Stimulated activated naive CD8-positive, alpha-beta T cell treated with anti-CD3 and anti-CD28 coated beads, Interleukin-15, amount 100 ng/mL, for 72 hours (primary cell): ENCODE data around the gene MICAL2.
A peak's percentile ranks its signal among the peaks of the same experiment; 100 is the strongest.

Experiments used
- ATAC-seq: fragments of 150-1000 bp; cut with Tn5 transposase; 2 replicates; pipeline ENCODE4 v1.10.0; 2021; ENCODE audit warnings: mild to moderate bottlenecking, moderate library complexity
- DNase-seq, 2 donors: peaks; one replicate each; pipeline ENCODE4 v3.0.0; 2021 to 2022
- H3K27ac Mint-ChIP-seq, 2 donors: one replicate each; pipeline ENCODE4 v1.8.0; 2022; ENCODE audit warnings: mild to moderate bottlenecking in 2 of 2, mixed read lengths in 2 of 2, moderate library complexity in 2 of 2
- H3K27me3 Mint-ChIP-seq: one replicate; pipeline ENCODE4 v1.8.0; 2022; ENCODE audit warnings: mixed read lengths
- H3K4me1 Mint-ChIP-seq: one replicate; pipeline ENCODE4 v1.8.0; 2022; ENCODE audit warnings: mild to moderate bottlenecking, mixed read lengths
- H3K4me3 Mint-ChIP-seq, 2 donors: one replicate each; pipeline ENCODE4 v1.8.0; 2022; ENCODE audit warnings: mild to moderate bottlenecking in 2 of 2, mixed read lengths in 2 of 2, moderate library complexity in 1 of 2
- H3K9me3 Mint-ChIP-seq, 2 donors: one replicate each; pipeline ENCODE4 v1.8.0; 2022; ENCODE audit warnings: mixed read lengths in 2 of 2

MICAL2 gene

GRCh38 chr11:12110201-12110713, at the start of gene MICAL2:
MICAL2 (plus strand) TSS chr11:12110590; CDS start chr11:12162156, 51,566 bp downstream.
- DNase-seq: peak; percentile 90
- peaks cover 57% of the 10 kb centered on the region for H3K4me1 Mint-ChIP-seq
- no peaks in the 10 kb centered on the region for H3K9me3 Mint-ChIP-seq
- ATAC-seq: peak; percentile 93
- H3K27ac Mint-ChIP-seq: peak within 1 kb of the TSS; percentile 95 to 98
- peak within 1 kb of the TSS; percentile 87 to 90 for H3K4me3 Mint-ChIP-seq
- no peaks in the 10 kb centered on the region for H3K27me3 Mint-ChIP-seq

- no peaks in the 10 kb centered on the region for H3K4me1 Mint-ChIP-seq
- H3K27me3 Mint-ChIP-seq: peaks cover 13% of the 10 kb centered on the region
- no peak for DNase-seq
- ATAC-seq: no peak
- peaks cover 0 to 30% of the 10 kb centered on the region in 2 donors for H3K9me3 Mint-ChIP-seq
- H3K27ac Mint-ChIP-seq: no peak overlapping the region
- no peak overlapping the region for H3K4me3 Mint-ChIP-seq
These were observed 48.4 kb upstream of the MICAL2 start for GRCh38 chr11:12061851-12062560.

- Mint-ChIP-seq H3K27me3 (peaks cover 25% of the 10 kb centered on the region), H3K4me3 (no peak overlapping the region), H3K27ac (no peak overlapping the region), H3K4me1 (no peaks in the 10 kb centered on the region), H3K9me3 (peaks cover 0 to 17% of the 10 kb centered on the region in 2 donors)
- DNase-seq (no peak), ATAC-seq (no peak)
These were observed 47.1 kb upstream of the MICAL2 start for GRCh38 chr11:12063251-12063650.

- H3K9me3 Mint-ChIP-seq: peaks cover 0 to 12% of the 10 kb centered on the region in 2 donors
- peaks cover 26% of the 10 kb centered on the region for H3K27me3 Mint-ChIP-seq
- no peak overlapping the region for H3K4me3 Mint-ChIP-seq
- ATAC-seq (no peak), DNase-seq (no peak)
- H3K4me1 Mint-ChIP-seq: no peaks in the 10 kb centered on the region
- H3K27ac Mint-ChIP-seq: no peak overlapping the region
These were observed 46.0 kb upstream of the MICAL2 start for GRCh38 chr11:12064136-12064953.

- Mint-ChIP-seq H3K4me3 (no peak overlapping the region), H3K27me3 (peaks cover 26% of the 10 kb centered on the region), H3K4me1 (no peaks in the 10 kb centered on the region), H3K9me3 (peaks cover 0 to 12% of the 10 kb centered on the region in 2 donors), H3K27ac (no peak overlapping the region)
- ATAC-seq: no peak
- no peak for DNase-seq
These were observed 45.5 kb upstream of the MICAL2 start for GRCh38 chr11:12064954-12065280.

- Mint-ChIP-seq H3K9me3 (peaks cover 0 to 12% of the 10 kb centered on the region in 2 donors), H3K27ac (no peak overlapping the region), H3K27me3 (peaks cover 26% of the 10 kb centered on the region), H3K4me3 (no peak overlapping the region), H3K4me1 (no peaks in the 10 kb centered on the region)
- DNase-seq (no peak), ATAC-seq (no peak)
These were observed 44.2 kb upstream of the MICAL2 start for GRCh38 chr11:12066056-12066798.

- Mint-ChIP-seq H3K9me3 (peaks cover 0 to 12% of the 10 kb centered on the region in 2 donors), H3K27me3 (peaks cover 26% of the 10 kb centered on the region), H3K4me1 (no peaks in the 10 kb centered on the region), H3K27ac (peak overlapping the region in 1 of 2 donors; percentile 35), H3K4me3 (no peak overlapping the region)
- DNase-seq: no peak
- no peak for ATAC-seq
These were observed 43.4 kb upstream of the MICAL2 start for GRCh38 chr11:12066799-12067508.

GRCh38 chr11:12067796-12068357, 42.5 kb upstream of the MICAL2 start:
- H3K4me3 Mint-ChIP-seq: no peak overlapping the region
- peaks cover 0 to 12% of the 10 kb centered on the region in 2 donors for H3K9me3 Mint-ChIP-seq
- no peak for DNase-seq
- H3K27ac Mint-ChIP-seq: no peak overlapping the region
- ATAC-seq: no peak
- peaks cover 26% of the 10 kb centered on the region for H3K27me3 Mint-ChIP-seq
- H3K4me1 Mint-ChIP-seq: no peaks in the 10 kb centered on the region

- Mint-ChIP-seq H3K4me1 (no peaks in the 10 kb centered on the region), H3K9me3 (peaks cover 0 to 8% of the 10 kb centered on the region in 2 donors), H3K4me3 (no peak overlapping the region), H3K27me3 (peaks cover 25% of the 10 kb centered on the region), H3K27ac (peak overlapping the region in 1 of 2 donors; percentile 23)
- ATAC-seq (no peak), DNase-seq (no peak)
These were observed 41.2 kb upstream of the MICAL2 start for GRCh38 chr11:12069066-12069676.

- no peak for ATAC-seq
- Mint-ChIP-seq H3K9me3 (no peaks in the 10 kb centered on the region), H3K27ac (no peak overlapping the region), H3K4me3 (no peak overlapping the region), H3K27me3 (peaks cover 18% of the 10 kb centered on the region), H3K4me1 (no peaks in the 10 kb centered on the region)
- DNase-seq: no peak
These were observed 39.7 kb upstream of the MICAL2 start for GRCh38 chr11:12070446-12071267.

- DNase-seq (no peak), ATAC-seq (no peak)
- Mint-ChIP-seq H3K27me3 (peaks cover 18% of the 10 kb centered on the region), H3K27ac (no peak overlapping the region), H3K9me3 (no peaks in the 10 kb centered on the region), H3K4me1 (no peaks in the 10 kb centered on the region), H3K4me3 (no peak overlapping the region)
These were observed 38.8 kb upstream of the MICAL2 start for GRCh38 chr11:12071574-12071973.

GRCh38 chr11:12073436-12073835, 37.0 kb upstream of the MICAL2 start:
- DNase-seq: no peak

GRCh38 chr11:12073886-12074285, 36.5 kb upstream of the MICAL2 start:
- no peaks in the 10 kb centered on the region for H3K9me3 Mint-ChIP-seq
- no peaks in the 10 kb centered on the region for H3K4me1 Mint-ChIP-seq
- H3K27me3 Mint-ChIP-seq: no peaks in the 10 kb centered on the region
- no peak overlapping the region for H3K4me3 Mint-ChIP-seq
- H3K27ac Mint-ChIP-seq: no peak overlapping the region
- ATAC-seq (no peak), DNase-seq (no peak)

More at GRCh38 chr11:12073436-12073835, 37.0 kb upstream of the MICAL2 start:
- Mint-ChIP-seq H3K27ac (peak overlapping the region in 1 of 2 donors; percentile 57), H3K4me1 (no peaks in the 10 kb centered on the region), H3K4me3 (no peak overlapping the region), H3K27me3 (no peaks in the 10 kb centered on the region), H3K9me3 (no peaks in the 10 kb centered on the region)
- ATAC-seq: no peak
